K562 (cell line): Measurements from ENCODE around the gene SRRM4. TPM values are rescaled to one million over a fixed set of nuclear protein-coding genes. Genes with fewer than 3 reads are reported as not detected.

Source experiments
- ATAC-seq: fragments of 200-7000 bp; cut with Tn5 transposase; 3 replicates; pipeline ENCODE4 v1.9.1; 2020; ENCODE audit warnings: moderate library complexity
- BruUV-seq: library from RNA; stranded (reverse); fragments of 400-500 nt; replicated peaks from 2 replicates; lab custom pipeline; 2021; lab: Mats Ljungman, UMichigan
- CTCF ChIA-PET: fragments of 300-600 bp; formaldehyde crosslinking; extraction: SDS; loops from one replicate; lab custom pipeline; 2021; ENCODE audit warnings: low intra/inter-chr PET ratio; lab: Yijun Ruan, JAX
- POLR2A ChIA-PET: fragments of 300-600, 350-650 bp; sonication (Branson Sonifier 250); formaldehyde crosslinking; extraction: SDS; loops from one replicate; lab custom pipeline; 2021; ENCODE audit warnings: antibody characterized with exemption, inconsistent platforms; lab: Yijun Ruan, JAX
- DNase-seq, 4 experiments: peaks; one replicate each; pipeline versions ENCODE4 v3.0.0 to v3.0.0-alpha.2; 2011 to 2018; ENCODE audit warnings: low spot score in 3 of 4, mixed read lengths in 3 of 4; ENCODE audit errors: extremely low read depth in 1 of 4
- FAIRE-seq: peaks from 2 replicates; lab custom pipeline; 2011; peaks lifted over from hg19 to GRCh38; lab: Jason Lieb, UNC
- H2AFZ ChIP-seq: 2 replicates; pipeline ENCODE4 v1.6.0; 2011; ENCODE audit warnings: low read depth, low read length, control low read depth, inconsistent platforms
- H3K27ac ChIP-seq: fragments of 200-600 bp; 3 replicates; pipeline ENCODE4 v1.8.0; 2011; ENCODE audit warnings: low read depth, mild to moderate bottlenecking, control low read depth, inconsistent platforms, low read length, moderate library complexity, mixed read lengths; ENCODE audit errors: extremely low read depth
- H3K27me3 ChIP-seq, 2 experiments: fragments of 300-600 bp in 1 of 2; 2 replicates in 1 of 2; 3 replicates in 1 of 2; pipeline versions ENCODE4 v1.6.0 to v1.8.0; 2011; ENCODE audit warnings: inconsistent platforms in 2 of 2, low read length in 2 of 2, mild to moderate bottlenecking in 1 of 2, mixed read lengths in 1 of 2, moderate library complexity in 1 of 2; ENCODE audit not compliant: control insufficient read depth in 2 of 2, insufficient read depth in 2 of 2
- H3K36me3 ChIP-seq: fragments of 300-600 bp; 3 replicates; pipeline ENCODE4 v1.8.0; 2011; ENCODE audit warnings: mild to moderate bottlenecking, low read length, inconsistent platforms; ENCODE audit not compliant: control insufficient read depth, insufficient read depth
- H3K4me1 ChIP-seq, 2 experiments: fragments of 200-600 bp in 1 of 2; replicated peaks in 1 of 2; 2 replicates in 1 of 2; 3 replicates in 1 of 2; pipeline versions ENCODE4 v1.5.1 to v1.8.0; 2011; ENCODE audit warnings: inconsistent platforms in 2 of 2, low read length in 2 of 2, mild to moderate bottlenecking in 1 of 2, mixed read lengths in 1 of 2, moderate library complexity in 1 of 2; ENCODE audit not compliant: control insufficient read depth in 2 of 2, insufficient read depth in 2 of 2
- H3K4me2 ChIP-seq: 2 replicates; pipeline ENCODE4 v1.6.1; 2011; ENCODE audit warnings: low read length, control low read depth, inconsistent platforms, mixed read lengths; ENCODE audit not compliant: insufficient read depth
- H3K4me3 ChIP-seq: fragments of 200-600 bp; sonication (generic), shearing (Covaris generic); 2 replicates; pipeline ENCODE4 v1.5.1; 2016; ENCODE audit warnings: control low read depth, inconsistent platforms
- H3K79me2 ChIP-seq: fragments of 200-600 bp; 3 replicates; pipeline ENCODE4 v1.8.0; 2011; ENCODE audit warnings: low read length, inconsistent platforms; ENCODE audit not compliant: control insufficient read depth, insufficient read depth
- H3K9ac ChIP-seq, 2 experiments: 2 replicates each; pipeline versions ENCODE4 v1.6.0 to v1.6.1; 2011; ENCODE audit warnings: low read depth in 2 of 2, low read length in 2 of 2, control low read depth in 1 of 2, inconsistent platforms in 1 of 2, mild to moderate bottlenecking in 1 of 2, mixed read lengths in 1 of 2; ENCODE audit not compliant: insufficient read depth in 1 of 2
- H3K9me1 ChIP-seq: one replicate; pipeline ENCODE4 v1.6.0; 2011; ENCODE audit warnings: inconsistent platforms, mild to moderate bottlenecking, low read length, moderate library complexity; ENCODE audit not compliant: control insufficient read depth, insufficient read depth
- H3K9me3 ChIP-seq: replicated peaks from 2 replicates; pipeline ENCODE4 v1.5.1; 2011; ENCODE audit warnings: low read depth, low read length, inconsistent platforms; ENCODE audit not compliant: control insufficient read depth, insufficient read depth
- H4K20me1 ChIP-seq: replicated peaks from 2 replicates; pipeline ENCODE4 v1.6.1; 2011; ENCODE audit warnings: low read length, inconsistent platforms, mixed read lengths; ENCODE audit not compliant: control insufficient read depth, insufficient read depth
- AFF1 ChIP-seq, 2 experiments: fragments of 450-650 bp; IDR thresholded peaks; 2 replicates each; pipeline ENCODE4 v1.6.1; 2018; ENCODE audit warnings: mild to moderate bottlenecking in 2 of 2, low read depth in 1 of 2; ENCODE audit not compliant: partially characterized antibody in 2 of 2
- NEUROD1 ChIP-seq: fragments of 150-350 bp; IDR thresholded peaks from 2 replicates; pipeline ENCODE4 v1.6.1; 2014; ENCODE audit warnings: borderline replicate concordance, low read length, low read depth; ENCODE audit not compliant: partially characterized antibody
- PHB2 ChIP-seq: fragments of 450-650 bp; IDR thresholded peaks from 2 replicates; pipeline ENCODE4 v1.6.1; 2017; ENCODE audit warnings: low read depth
- PKNOX1 ChIP-seq: fragments of 450-650 bp; IDR thresholded peaks from 2 replicates; pipeline ENCODE4 v1.6.1; 2016
- PPARD ChIP-seq: fragments of 250-450 bp; sonication (Bioruptor Pico); IDR thresholded peaks from 2 replicates; pipeline ENCODE4 v1.8.0; 2022; ENCODE audit warnings: inconsistent platforms, mild to moderate bottlenecking, moderate library complexity
- RERE ChIP-seq: sonication (generic); formaldehyde crosslinking; IDR thresholded peaks from 2 replicates; pipeline ENCODE4 v1.8.0; 2023; ENCODE audit warnings: missing genetic modification reagents, mild to moderate bottlenecking, borderline replicate concordance
- RNF2 ChIP-seq: sonication (generic); IDR thresholded peaks from 2 replicates; pipeline ENCODE4 v1.6.1; 2016
- ZBTB33 ChIP-seq: sonication (generic); formaldehyde crosslinking; IDR thresholded peaks from 2 replicates; pipeline ENCODE4 v1.8.1; 2023; ENCODE audit warnings: mild to moderate bottlenecking, missing genetic modification reagents
- WGBS: fragments of 100-300 bp; shearing (Covaris generic); methylation state at CpG from one replicate; pipeline ENCODE4 v1.1.6; 2016; ENCODE audit warnings: low coverage, mixed read lengths; ENCODE audit not compliant: insufficient coverage; ENCODE audit errors: missing lambda C conversion rate; 5-methylcytosine and 5-hydroxymethylcytosine counted together
- in situ Hi-C: fragments of 300-500 bp; cut with MboI; formaldehyde crosslinking; loops from 4 replicates; pipeline ENCODE4 v1.15.0; 2018; ENCODE audit warnings: inconsistent platforms, mixed read lengths
- intact Hi-C: fragments of 100-400 bp; cut with micrococcal nuclease; formaldehyde crosslinking; loops from 2 replicates; pipeline ENCODE4 v1.14.2; 2022
- polyA plus RNA-seq, 8 experiments: library from polyadenylated mRNA; depleted of rRNA in 4 of 8; stranded (reverse) in 5 of 8; unstranded in 3 of 8; fragments of >200 nt; fragmentation: Nextera tagmentation in 2 of 8; fragmentation: Illumina TruSeq in 1 of 8; extraction: Ambion mirVana in 2 of 8; extraction: Trizol in 1 of 8; gene quantifications; 2 replicates each; pipeline versions ENCODE4 v1.2.1 to v1.2.3, GENCODE V29; 2011 to 2014; ENCODE audit warnings: inconsistent platforms in 1 of 8, missing spikeins in 1 of 8
- total RNA-seq, 7 experiments: library from RNA; depleted of rRNA in 6 of 7; stranded (reverse); fragments of >200 nt in 6 of 7; fragmentation: Illumina TruSeq in 2 of 7; extraction: Trizol in 2 of 7; gene quantifications; 2 replicates each; pipeline versions ENCODE4 v1.2.1 to v1.2.3, GENCODE V29; 2011 to 2021; ENCODE audit warnings: low replicate concordance in 1 of 7

The SRRM4 gene
- total and polyA plus RNA-seq, 9 of the 15 experiments (the other 6 are each of a cell fraction or from before 2014, with no cell fraction given): not detected

- Histone ChIP-seq H3K27ac (no peak overlapping the region), H3K9ac (no peak overlapping the region), H3K36me3 (no peaks in the 10 kb centered on the region), H3K79me2 (no peaks in the 10 kb centered on the region), H3K4me2 (no peak overlapping the region), H3K9me1 (no peaks in the 10 kb centered on the region), H3K27me3 (no peaks in the 10 kb centered on the region; a peak in 2 of 5 replicates), H3K9me3 (no peaks in the 10 kb centered on the region), H4K20me1 (no peaks in the 10 kb centered on the region), H3K4me3 (no peak overlapping the region), H2AFZ (no peak overlapping the region), H3K4me1 (no peaks in the 10 kb centered on the region)
- no peak for ATAC-seq
- in situ Hi-C loops: no loop called here
- WGBS: 0% methylated on average over 7 of the region's 7 CpGs
- TF ChIP-seq AFF1 (IDR thresholded peaks at IDR 0.05; ENCODE audit: low read depth in 1 of 2, partially characterized antibody in 2 of 2): no peak
- no peak for TF ChIP-seq NEUROD1
- TF ChIP-seq RERE: no peak
- TF ChIP-seq ZBTB33: no peak
- no peak for TF ChIP-seq PKNOX1
- no peak for TF ChIP-seq PPARD (CRISPR knock-in tag)
- TF ChIP-seq PHB2: no peak
- no peak for TF ChIP-seq RNF2
- no peak for DNase-seq
- intact Hi-C loops: no loop called here
- FAIRE-seq: no peak
- CTCF ChIA-PET: no interaction called here
- no TSS peak for BruUV-seq
- POLR2A ChIA-PET: no interaction called here
Observed at GRCh38 chr12:119204671-119205285, 223.4 kb downstream of the SRRM4 start.
